ENCODE measurements around the gene SLC26A9. TPM values are rescaled to one million over a fixed set of nuclear protein-coding genes. Genes with fewer than 3 reads are reported as not detected.
"Not testable (repeated sequence)": the region's sequence is repeated elsewhere in the genome, so short reads cannot be mapped to it uniquely, and the experiment has no call there.

Gene SLC26A9
- total RNA-seq, 1 donor from 2014 or later: 2.5 TPM

GRCh38 chr1:205913451-205914154 is 29.7 kb downstream of the SLC26A9 start:
- H3K4me1 Mint-ChIP-seq (ENCODE audit: unreplicated experiment): peaks cover 17% of the 10 kb centered on the region
- peak overlapping the region; percentile 13 for H3K27ac Mint-ChIP-seq
- no peak for DNase-seq (ENCODE audit: extremely low spot score, unreplicated experiment)
- TF ChIP-seq CTCF (conservative IDR thresholded peaks at IDR 0.05): no peak
- no peaks in the 10 kb centered on the region for H3K36me3 Mint-ChIP-seq
- no peak overlapping the region for H3K4me3 Mint-ChIP-seq
- peaks cover 5% of the 10 kb centered on the region for H3K9me3 Mint-ChIP-seq
- H3K27me3 Mint-ChIP-seq: peaks cover 4% of the 10 kb centered on the region

GRCh38 chr1:205907794-205908193 is 35.5 kb downstream of the SLC26A9 start:
- Mint-ChIP-seq H3K9me3 (peaks cover 5% of the 10 kb centered on the region), H3K36me3 (no peaks in the 10 kb centered on the region), H3K27ac (no peak overlapping the region), H3K4me1 (ENCODE audit: unreplicated experiment) (no peaks in the 10 kb centered on the region), H3K27me3 (peaks cover 4% of the 10 kb centered on the region), H3K4me3 (no peak overlapping the region)
- no peak for DNase-seq (ENCODE audit: extremely low spot score, unreplicated experiment)
- peak; percentile 66 for TF ChIP-seq CTCF (conservative IDR thresholded peaks at IDR 0.05)

GRCh38 chr1:205905095-205905494 is 38.2 kb downstream of the SLC26A9 start:
- DNase-seq (ENCODE audit: extremely low spot score, unreplicated experiment); H3K27me3 Mint-ChIP-seq; H3K27ac Mint-ChIP-seq; H3K36me3 Mint-ChIP-seq; H3K4me3 Mint-ChIP-seq; H3K4me1 Mint-ChIP-seq (ENCODE audit: unreplicated experiment): not testable (repeated sequence)
- peaks cover 12% of the 10 kb centered on the region for H3K9me3 Mint-ChIP-seq

GRCh38 chr1:205896351-205896750 is 46.9 kb downstream of the SLC26A9 start:
- TF ChIP-seq CTCF (conservative IDR thresholded peaks at IDR 0.05): no peak
- Mint-ChIP-seq H3K9me3 (peaks cover under 1% of the 10 kb centered on the region), H3K27me3 (no peaks in the 10 kb centered on the region), H3K36me3 (peaks cover 26% of the 10 kb centered on the region), H3K4me1 (ENCODE audit: unreplicated experiment) (peaks cover 7% of the 10 kb centered on the region), H3K4me3 (no peak overlapping the region), H3K27ac (no peak overlapping the region)
- no peak for DNase-seq (ENCODE audit: extremely low spot score, unreplicated experiment)

GRCh38 chr1:205894119-205894518 is 49.1 kb downstream of the SLC26A9 start:
- not testable (repeated sequence) for H3K9me3 Mint-ChIP-seq; DNase-seq (ENCODE audit: extremely low spot score, unreplicated experiment); H3K4me1 Mint-ChIP-seq (ENCODE audit: unreplicated experiment); H3K27me3 Mint-ChIP-seq
- peak overlapping the region; percentile 0 for H3K4me3 Mint-ChIP-seq
- peak overlapping the region; percentile 0 for H3K27ac Mint-ChIP-seq
- peaks cover 38% of the 10 kb centered on the region for H3K36me3 Mint-ChIP-seq

GRCh38 chr1:205892175-205892574 is 51.1 kb downstream of the SLC26A9 start:
- not testable (repeated sequence) for H3K27me3 Mint-ChIP-seq; H3K27ac Mint-ChIP-seq; H3K4me3 Mint-ChIP-seq; H3K4me1 Mint-ChIP-seq (ENCODE audit: unreplicated experiment); H3K9me3 Mint-ChIP-seq; DNase-seq (ENCODE audit: extremely low spot score, unreplicated experiment)
- peaks cover 32% of the 10 kb centered on the region for H3K36me3 Mint-ChIP-seq

GRCh38 chr1:205891481-205891880 is 51.8 kb downstream of the SLC26A9 start:
- DNase-seq (ENCODE audit: extremely low spot score, unreplicated experiment); H3K27ac Mint-ChIP-seq; H3K27me3 Mint-ChIP-seq; H3K4me3 Mint-ChIP-seq; H3K9me3 Mint-ChIP-seq; H3K4me1 Mint-ChIP-seq (ENCODE audit: unreplicated experiment): not testable (repeated sequence)
- H3K36me3 Mint-ChIP-seq: peaks cover 30% of the 10 kb centered on the region

- not testable (repeated sequence) for H3K4me1 Mint-ChIP-seq (ENCODE audit: unreplicated experiment); DNase-seq (ENCODE audit: extremely low spot score, unreplicated experiment); H3K27ac Mint-ChIP-seq; H3K4me3 Mint-ChIP-seq; H3K9me3 Mint-ChIP-seq; H3K27me3 Mint-ChIP-seq
- peaks cover 29% of the 10 kb centered on the region for H3K36me3 Mint-ChIP-seq
Measured at GRCh38 chr1:205890631-205891030, 52.6 kb downstream of the SLC26A9 start.

GRCh38 chr1:205889706-205890105 is 53.5 kb downstream of the SLC26A9 start:
- peaks cover 21% of the 10 kb centered on the region for H3K36me3 Mint-ChIP-seq
- not testable (repeated sequence) for H3K9me3 Mint-ChIP-seq; H3K27ac Mint-ChIP-seq; H3K4me3 Mint-ChIP-seq; DNase-seq (ENCODE audit: extremely low spot score, unreplicated experiment); H3K4me1 Mint-ChIP-seq (ENCODE audit: unreplicated experiment); H3K27me3 Mint-ChIP-seq

- DNase-seq (ENCODE audit: extremely low spot score, unreplicated experiment); H3K4me3 Mint-ChIP-seq; H3K27ac Mint-ChIP-seq; H3K4me1 Mint-ChIP-seq (ENCODE audit: unreplicated experiment); H3K27me3 Mint-ChIP-seq; H3K9me3 Mint-ChIP-seq: not testable (repeated sequence)
- peaks cover 16% of the 10 kb centered on the region for H3K36me3 Mint-ChIP-seq
Measured at GRCh38 chr1:205889006-205889405, 54.2 kb downstream of the SLC26A9 start.
